Measurements from ENCODE around the gene BIRC2.
A peak's percentile ranks its signal among the peaks of the same experiment; 100 is the strongest.
"Not testable (repeated sequence)": the region's sequence is repeated elsewhere in the genome, so short reads cannot be mapped to it uniquely, and the experiment has no call there.

The BIRC2 gene

GRCh38 chr11:102346748-102347461 is at the start of gene BIRC2:
BIRC2 (plus strand) TSS chr11:102347214; CDS start chr11:102349855, 2,641 bp downstream.
- peak; percentile 50 for TF ChIP-seq CTCF (IDR thresholded peaks at IDR 0.05; ENCODE audit: low read length, missing control alignments)
- peak; percentile 92 for DNase-seq (ENCODE audit: low read depth)
- peak within 1 kb of the TSS; percentile 87 for H3K4me3 ChIP-seq (replicated peaks; ENCODE audit: low read depth, low read length)

- not testable (repeated sequence) for DNase-seq (ENCODE audit: low read depth); H3K4me3 ChIP-seq (replicated peaks; ENCODE audit: low read depth, low read length)
Observed at GRCh38 chr11:102300837-102301236, 46.2 kb upstream of the BIRC2 start.

GRCh38 chr11:102302241-102302640 is 44.8 kb upstream of the BIRC2 start:
- no peak for DNase-seq (ENCODE audit: low read depth)
- no peak for TF ChIP-seq CTCF (IDR thresholded peaks at IDR 0.05; ENCODE audit: low read length, missing control alignments)
- H3K4me3 ChIP-seq (replicated peaks; ENCODE audit: low read depth, low read length) = no peak overlapping the region

GRCh38 chr11:102304686-102305085 is 42.3 kb upstream of the BIRC2 start:
- no peak for DNase-seq (ENCODE audit: low read depth)
- H3K4me3 ChIP-seq (replicated peaks; ENCODE audit: low read depth, low read length) = no peak overlapping the region
- TF ChIP-seq CTCF (IDR thresholded peaks at IDR 0.05; ENCODE audit: low read length, missing control alignments) = no peak

GRCh38 chr11:102305352-102306047 is 41.5 kb upstream of the BIRC2 start:
- no peak overlapping the region for H3K4me3 ChIP-seq (replicated peaks; ENCODE audit: low read depth, low read length)
- no peak for DNase-seq (ENCODE audit: low read depth)
- no peak for TF ChIP-seq CTCF (IDR thresholded peaks at IDR 0.05; ENCODE audit: low read length, missing control alignments)

- no peak for TF ChIP-seq CTCF (IDR thresholded peaks at IDR 0.05; ENCODE audit: low read length, missing control alignments)
- H3K4me3 ChIP-seq (replicated peaks; ENCODE audit: low read depth, low read length) = no peak overlapping the region
- no peak for DNase-seq (ENCODE audit: low read depth)
Observed at GRCh38 chr11:102306048-102306597, 40.9 kb upstream of the BIRC2 start.

Measured in fibroblast of pulmonary artery (primary cell).